ENCODE measurements around the gene POGZ. TPM values are rescaled to one million over a fixed set of nuclear protein-coding genes. Genes with fewer than 3 reads are reported as not detected.

The POGZ gene
- total RNA-seq, 1 experiment from 2014 or later = 76.0 TPM

DNA sequence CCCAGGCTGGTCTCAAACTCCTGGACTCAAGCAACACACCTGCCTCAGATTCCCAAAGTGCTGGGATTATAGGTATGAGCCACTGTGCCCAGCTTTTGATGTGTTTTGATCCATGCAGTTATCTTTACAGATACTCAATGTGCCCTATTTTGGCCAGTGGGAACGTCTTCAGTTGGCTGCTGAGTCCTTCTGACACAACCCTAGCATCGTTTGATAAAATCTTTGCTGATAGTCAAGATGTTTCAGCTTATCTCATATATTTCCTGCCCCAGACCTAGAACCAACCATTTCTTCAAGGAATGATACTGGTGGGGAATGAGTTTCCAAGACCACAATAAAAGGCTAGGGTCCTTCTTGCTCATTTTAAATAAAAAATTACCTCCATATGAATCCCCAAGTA, 11.6 kb downstream of the POGZ start:
- Histone ChIP-seq H3K4me3 (ENCODE audit: low read depth in 2 of 2, low read length in 2 of 2) (no peak overlapping the region), H3K36me3 (ENCODE audit: control insufficient read depth, insufficient read depth, low read length) (no peaks in the 10 kb centered on the region), H3K27me3 (ENCODE audit: control insufficient read depth, insufficient read depth, low read length) (no peaks in the 10 kb centered on the region), H3K27ac (ENCODE audit: low read length) (no peak overlapping the region), H3K9me3 (ENCODE audit: control insufficient read depth, insufficient read depth, low read depth, low read length) (no peaks in the 10 kb centered on the region), H3K4me1 (ENCODE audit: control insufficient read depth, insufficient read depth, low read length) (peaks cover 24% of the 10 kb centered on the region; the same call in 1 of the 2 replicates)
- ATAC-seq = no peak
- TF ChIP-seq SIN3A (IDR thresholded peaks at IDR 0.05; ENCODE audit: borderline replicate concordance, insufficient read depth, low read depth, low read length) = no peak
- TF ChIP-seq, protein P1, sequence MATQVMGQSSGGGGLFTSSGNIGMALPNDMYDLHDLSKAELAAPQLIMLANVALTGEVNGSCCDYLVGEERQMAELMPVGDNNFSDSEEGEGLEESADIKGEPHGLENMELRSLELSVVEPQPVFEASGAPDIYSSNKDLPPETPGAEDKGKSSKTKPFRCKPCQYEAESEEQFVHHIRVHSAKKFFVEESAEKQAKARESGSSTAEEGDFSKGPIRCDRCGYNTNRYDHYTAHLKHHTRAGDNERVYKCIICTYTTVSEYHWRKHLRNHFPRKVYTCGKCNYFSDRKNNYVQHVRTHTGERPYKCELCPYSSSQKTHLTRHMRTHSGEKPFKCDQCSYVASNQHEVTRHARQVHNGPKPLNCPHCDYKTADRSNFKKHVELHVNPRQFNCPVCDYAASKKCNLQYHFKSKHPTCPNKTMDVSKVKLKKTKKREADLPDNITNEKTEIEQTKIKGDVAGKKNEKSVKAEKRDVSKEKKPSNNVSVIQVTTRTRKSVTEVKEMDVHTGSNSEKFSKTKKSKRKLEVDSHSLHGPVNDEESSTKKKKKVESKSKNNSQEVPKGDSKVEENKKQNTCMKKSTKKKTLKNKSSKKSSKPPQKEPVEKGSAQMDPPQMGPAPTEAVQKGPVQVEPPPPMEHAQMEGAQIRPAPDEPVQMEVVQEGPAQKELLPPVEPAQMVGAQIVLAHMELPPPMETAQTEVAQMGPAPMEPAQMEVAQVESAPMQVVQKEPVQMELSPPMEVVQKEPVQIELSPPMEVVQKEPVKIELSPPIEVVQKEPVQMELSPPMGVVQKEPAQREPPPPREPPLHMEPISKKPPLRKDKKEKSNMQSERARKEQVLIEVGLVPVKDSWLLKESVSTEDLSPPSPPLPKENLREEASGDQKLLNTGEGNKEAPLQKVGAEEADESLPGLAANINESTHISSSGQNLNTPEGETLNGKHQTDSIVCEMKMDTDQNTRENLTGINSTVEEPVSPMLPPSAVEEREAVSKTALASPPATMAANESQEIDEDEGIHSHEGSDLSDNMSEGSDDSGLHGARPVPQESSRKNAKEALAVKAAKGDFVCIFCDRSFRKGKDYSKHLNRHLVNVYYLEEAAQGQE (IDR thresholded peaks at IDR 0.05; ENCODE audit: insufficient read depth in 1 of 2, low read depth in 2 of 2, low read length in 1 of 2) = no peak
- no peak for TF ChIP-seq TCF7L2 (IDR thresholded peaks at IDR 0.05; ENCODE audit: low read depth, low read length)
- TF ChIP-seq POLR2AphosphoS5 (IDR thresholded peaks at IDR 0.05; ENCODE audit: low read depth, low read length) = no peak
- TF ChIP-seq, protein P2, sequence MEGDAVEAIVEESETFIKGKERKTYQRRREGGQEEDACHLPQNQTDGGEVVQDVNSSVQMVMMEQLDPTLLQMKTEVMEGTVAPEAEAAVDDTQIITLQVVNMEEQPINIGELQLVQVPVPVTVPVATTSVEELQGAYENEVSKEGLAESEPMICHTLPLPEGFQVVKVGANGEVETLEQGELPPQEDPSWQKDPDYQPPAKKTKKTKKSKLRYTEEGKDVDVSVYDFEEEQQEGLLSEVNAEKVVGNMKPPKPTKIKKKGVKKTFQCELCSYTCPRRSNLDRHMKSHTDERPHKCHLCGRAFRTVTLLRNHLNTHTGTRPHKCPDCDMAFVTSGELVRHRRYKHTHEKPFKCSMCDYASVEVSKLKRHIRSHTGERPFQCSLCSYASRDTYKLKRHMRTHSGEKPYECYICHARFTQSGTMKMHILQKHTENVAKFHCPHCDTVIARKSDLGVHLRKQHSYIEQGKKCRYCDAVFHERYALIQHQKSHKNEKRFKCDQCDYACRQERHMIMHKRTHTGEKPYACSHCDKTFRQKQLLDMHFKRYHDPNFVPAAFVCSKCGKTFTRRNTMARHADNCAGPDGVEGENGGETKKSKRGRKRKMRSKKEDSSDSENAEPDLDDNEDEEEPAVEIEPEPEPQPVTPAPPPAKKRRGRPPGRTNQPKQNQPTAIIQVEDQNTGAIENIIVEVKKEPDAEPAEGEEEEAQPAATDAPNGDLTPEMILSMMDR (IDR thresholded peaks at IDR 0.05) = no peak
- POLR2A ChIA-PET = interaction anchor here (0.7 kb wide), 1 partner anchor 82 kb away, joined by 10 read pairs; no protein-coding TSS in a partner anchor
- intact Hi-C loops (cut with micrococcal nuclease; ENCODE audit: unreplicated experiment) = loop anchor here (10.0 kb wide), 3 partner anchors 67 to 387 kb away; partner anchors contain the start of genes C2CD4D, CGN, RORC and TUFT1
- in situ Hi-C loops (cut with HindIII; ENCODE audit: low pct_unique_long_range_greater_than_20kb, low sequenced_read_pairs) = no loop called here
- CTCF ChIA-PET = interaction anchor here (0.7 kb wide), 1 partner anchor 46 kb away, joined by 11 read pairs; no protein-coding TSS in a partner anchor
- BruUV-seq (replicated peaks) = TSS peak; percentile 31
- no peak for DNase-seq (ENCODE audit: low read depth, low spot score)

DNA sequence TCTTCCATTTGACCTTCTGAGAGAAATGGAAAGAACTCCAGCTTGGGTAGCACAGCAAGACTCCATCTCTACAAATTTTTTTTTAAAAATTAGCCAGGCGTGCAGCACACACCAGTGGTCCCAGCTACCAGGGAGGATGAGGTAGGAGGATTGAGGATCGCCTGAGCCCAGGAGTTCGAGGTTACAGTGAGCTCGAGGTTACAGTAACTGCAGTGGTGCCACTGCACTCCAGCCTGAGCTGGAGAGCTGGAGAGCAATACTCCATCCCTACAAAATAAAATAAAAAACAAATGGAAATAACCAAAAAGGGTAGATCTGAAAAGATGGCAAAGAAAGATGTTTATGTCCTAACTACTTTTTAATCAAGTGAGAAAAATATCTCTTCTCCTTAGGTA, 14.5 kb downstream of the POGZ start:
- no peaks in the 10 kb centered on the region for H3K9me3 ChIP-seq (ENCODE audit: control insufficient read depth, insufficient read depth, low read depth, low read length)
- intact Hi-C loops (cut with micrococcal nuclease; ENCODE audit: unreplicated experiment) = loop anchor here (5.0 to 10.0 kb wide), 4 partner anchors 70 to 390 kb away; partner anchors contain the start of genes C2CD4D, CGN, RORC and TUFT1
- BruUV-seq (replicated peaks) = no TSS peak
- H3K4me3 ChIP-seq (ENCODE audit: low read depth in 2 of 2, low read length in 2 of 2) = no peak overlapping the region
- H3K27me3 ChIP-seq (ENCODE audit: control insufficient read depth, insufficient read depth, low read length) = no peaks in the 10 kb centered on the region
- TF ChIP-seq, protein P1 (IDR thresholded peaks at IDR 0.05; ENCODE audit: insufficient read depth in 1 of 2, low read depth in 2 of 2, low read length in 1 of 2) = no peak
- POLR2A ChIA-PET = interaction anchor here (0.6 kb wide), 3 partner anchors 15 to 254 kb away, joined by 3 read pairs; partner anchors contain the start of gene POGZ
- no peaks in the 10 kb centered on the region; the same call in 1 of the 2 replicates for H3K36me3 ChIP-seq (ENCODE audit: control insufficient read depth, insufficient read depth, low read length)
- H3K27ac ChIP-seq (ENCODE audit: low read length) = peak overlapping the region; percentile 69; the same call in 1 of the 2 replicates
- peaks cover 24% of the 10 kb centered on the region; the same call in 1 of the 2 replicates for H3K4me1 ChIP-seq (ENCODE audit: control insufficient read depth, insufficient read depth, low read length)
- CTCF ChIA-PET = interaction anchor here (1.3 kb wide), 1 partner anchor 290 kb away, joined by 5 read pairs; no protein-coding TSS in a partner anchor
- ATAC-seq (peak; percentile 61; the same call in 1 of the 2 replicates), DNase-seq (ENCODE audit: low read depth, low spot score) (no peak)
- in situ Hi-C loops (cut with HindIII; ENCODE audit: low pct_unique_long_range_greater_than_20kb, low sequenced_read_pairs) = no loop called here
